ENCODE data around the gene SERPIND1.
A peak's percentile ranks its signal among the peaks of the same experiment; 100 is the strongest.
"Not testable (repeated sequence)": the region's sequence is repeated elsewhere in the genome, so short reads cannot be mapped to it uniquely, and the experiment has no call there.

SERPIND1 gene

GRCh38 chr22:20735356-20736162 lies 38.4 kb upstream of the SERPIND1 start:
- H3K4me3 ChIP-seq (ENCODE audit: insufficient read depth in 1 of 2, low read depth in 1 of 2, low read length in 2 of 2); H3K4ac ChIP-seq (ENCODE audit: low read depth in 1 of 2, low read length in 2 of 2); H3K9ac ChIP-seq (ENCODE audit: low read length); H4K8ac ChIP-seq (ENCODE audit: low read length); H2BK15ac ChIP-seq (ENCODE audit: low read depth, poor library complexity, severe bottlenecking); H3K14ac ChIP-seq (ENCODE audit: low read length in 2 of 2); DNase-seq; H2BK5ac ChIP-seq (ENCODE audit: low read depth, low read length, poor library complexity, severe bottlenecking); H3K23ac ChIP-seq (ENCODE audit: low read length in 2 of 2); H3K18ac ChIP-seq (ENCODE audit: low read depth in 1 of 2, low read length in 2 of 2); H3K27ac ChIP-seq (ENCODE audit: low read length, poor library complexity, severe bottlenecking); H2BK120ac ChIP-seq (ENCODE audit: low read depth, low read length); H2BK12ac ChIP-seq (ENCODE audit: low read length in 2 of 2); H2AK5ac ChIP-seq (ENCODE audit: low read length, severe bottlenecking); H4K91ac ChIP-seq (ENCODE audit: low read length); H3K79me1 ChIP-seq (replicated peaks; ENCODE audit: low read length, poor library complexity, severe bottlenecking); H3K9me3 ChIP-seq (ENCODE audit: control insufficient read depth, low read length); H3K4me1 ChIP-seq (ENCODE audit: control insufficient read depth, insufficient read depth, low read depth, low read length); H3K27me3 ChIP-seq (ENCODE audit: control insufficient read depth in 1 of 2, insufficient read depth in 1 of 2, low read length in 2 of 2); H3K4me2 ChIP-seq (ENCODE audit: low read length, poor library complexity, severe bottlenecking); H2AFZ ChIP-seq (ENCODE audit: low read depth, low read length): not testable (repeated sequence)
- H3K36me3 ChIP-seq (ENCODE audit: control insufficient read depth in 1 of 2, insufficient read depth in 2 of 2, low read depth in 1 of 2, low read length in 2 of 2): peaks cover 16 to 27% of the 10 kb centered on the region in 2 experiments
- WGBS: 100% methylated on average over 3 of the region's 15 CpGs

GRCh38 chr22:20736891-20737290 lies 37.0 kb upstream of the SERPIND1 start:
- not testable (repeated sequence) for H2BK12ac ChIP-seq (ENCODE audit: low read length in 2 of 2); H3K4ac ChIP-seq (ENCODE audit: low read depth in 1 of 2, low read length in 2 of 2); H3K27me3 ChIP-seq (ENCODE audit: control insufficient read depth in 1 of 2, insufficient read depth in 1 of 2, low read length in 2 of 2); H3K14ac ChIP-seq (ENCODE audit: low read length in 2 of 2); H3K4me3 ChIP-seq (ENCODE audit: insufficient read depth in 1 of 2, low read depth in 1 of 2, low read length in 2 of 2); H2AK5ac ChIP-seq (ENCODE audit: low read length, severe bottlenecking); H3K79me1 ChIP-seq (replicated peaks; ENCODE audit: low read length, poor library complexity, severe bottlenecking); H2BK15ac ChIP-seq (ENCODE audit: low read depth, poor library complexity, severe bottlenecking); H2BK5ac ChIP-seq (ENCODE audit: low read depth, low read length, poor library complexity, severe bottlenecking); H3K18ac ChIP-seq (ENCODE audit: low read depth in 1 of 2, low read length in 2 of 2); H2BK120ac ChIP-seq (ENCODE audit: low read depth, low read length); H4K91ac ChIP-seq (ENCODE audit: low read length); H3K23ac ChIP-seq (ENCODE audit: low read length in 2 of 2); H2AFZ ChIP-seq (ENCODE audit: low read depth, low read length); H3K4me2 ChIP-seq (ENCODE audit: low read length, poor library complexity, severe bottlenecking); H4K8ac ChIP-seq (ENCODE audit: low read length); H3K9ac ChIP-seq (ENCODE audit: low read length); H3K4me1 ChIP-seq (ENCODE audit: control insufficient read depth, insufficient read depth, low read depth, low read length); DNase-seq; H3K27ac ChIP-seq (ENCODE audit: low read length, poor library complexity, severe bottlenecking)
- WGBS: 100% methylated on average over 3 of the region's 3 CpGs
- Histone ChIP-seq H3K36me3 (ENCODE audit: control insufficient read depth in 1 of 2, insufficient read depth in 2 of 2, low read depth in 1 of 2, low read length in 2 of 2) (peaks cover 21 to 36% of the 10 kb centered on the region in 2 experiments), H3K9me3 (ENCODE audit: control insufficient read depth, low read length) (peaks cover 12% of the 10 kb centered on the region)

DNA sequence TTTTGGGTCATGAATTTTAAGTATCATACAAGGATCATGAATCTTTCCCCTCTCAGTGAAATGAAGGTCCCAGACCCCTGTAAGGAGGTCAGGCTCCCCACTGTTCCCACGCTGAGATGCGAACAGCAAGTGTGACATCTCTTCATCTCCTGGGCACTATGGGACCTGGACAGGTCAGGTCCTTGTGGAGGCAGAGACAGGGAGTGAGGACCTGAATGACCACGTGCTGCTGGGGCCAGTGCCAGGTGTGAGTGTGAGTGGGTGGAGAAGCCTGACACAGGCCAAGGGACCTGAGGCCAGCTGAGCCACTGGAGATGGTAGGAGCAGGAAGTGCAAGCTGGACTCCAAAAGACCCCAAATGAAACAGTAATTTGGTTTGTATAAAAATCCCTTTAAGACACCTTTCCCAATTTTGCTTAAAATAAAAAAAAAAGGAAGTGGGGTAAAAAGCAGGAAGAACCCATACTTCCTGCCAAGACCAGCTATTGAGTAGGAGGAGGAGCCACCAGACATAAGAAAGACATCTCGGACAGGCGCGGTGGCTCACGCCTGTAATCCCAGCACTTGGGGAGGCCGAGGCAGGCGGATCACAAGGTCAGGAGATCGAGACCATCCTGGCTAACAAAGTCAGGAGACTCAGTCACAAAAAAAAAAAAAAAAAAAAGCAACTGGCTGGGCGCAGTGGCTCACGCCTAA lies 35.4 kb upstream of the SERPIND1 start:
- Histone ChIP-seq H3K4me3 (ENCODE audit: insufficient read depth in 1 of 2, low read depth in 1 of 2, low read length in 2 of 2) (no peak overlapping the region), H3K14ac (ENCODE audit: low read length in 2 of 2) (no peak overlapping the region)

DNA sequence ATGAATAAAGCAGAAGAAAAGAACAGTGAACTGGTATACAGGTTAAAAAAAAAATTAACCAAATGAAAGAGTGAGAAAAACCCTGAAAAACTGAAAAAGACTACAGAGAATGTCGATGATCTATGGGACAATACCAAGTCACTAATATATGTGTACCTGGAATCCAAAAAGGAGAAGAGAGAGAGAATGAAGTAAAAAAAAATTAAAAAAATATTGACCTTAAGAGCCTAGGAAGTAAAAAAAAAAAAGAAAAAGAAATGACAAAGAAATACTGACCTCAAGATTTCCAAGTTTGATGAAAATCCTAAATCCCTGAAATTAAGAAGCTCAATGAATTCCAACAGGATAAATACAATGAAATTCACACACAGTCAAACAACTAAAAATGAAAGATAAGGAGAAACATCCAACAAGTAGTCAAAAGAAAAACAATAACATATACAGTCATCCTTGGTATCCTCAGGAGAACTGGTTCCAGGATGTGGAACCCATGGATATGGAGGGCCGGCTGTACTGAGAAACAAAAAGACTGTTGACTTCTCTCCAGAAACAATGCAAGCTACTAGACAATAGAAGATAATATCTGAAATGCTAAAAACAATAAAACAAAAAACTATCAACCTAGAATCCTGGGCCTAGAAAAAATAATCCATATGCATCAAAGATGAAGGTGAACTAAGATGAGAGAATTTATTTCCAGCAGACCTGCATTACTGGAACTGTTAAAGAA lies 33.5 kb upstream of the SERPIND1 start:
- peak; percentile 2 for DNase-seq
- Histone ChIP-seq H3K36me3 (ENCODE audit: control insufficient read depth in 1 of 2, insufficient read depth in 2 of 2, low read depth in 1 of 2, low read length in 2 of 2) (peaks cover 46 to 60% of the 10 kb centered on the region in 2 experiments), H3K9me3 (ENCODE audit: control insufficient read depth, low read length) (peaks cover 12% of the 10 kb centered on the region), H3K18ac (ENCODE audit: low read depth in 1 of 2, low read length in 2 of 2) (no peak overlapping the region), H3K23ac (ENCODE audit: low read length in 2 of 2) (no peak overlapping the region), H3K4me2 (ENCODE audit: low read length, poor library complexity, severe bottlenecking) (no peak overlapping the region), H2AK5ac (ENCODE audit: low read length, severe bottlenecking) (no peak overlapping the region), H4K8ac (ENCODE audit: low read length) (no peak overlapping the region), H3K4me3 (ENCODE audit: insufficient read depth in 1 of 2, low read depth in 1 of 2, low read length in 2 of 2) (no peak overlapping the region), H2BK120ac (ENCODE audit: low read depth, low read length) (no peak overlapping the region), H3K9ac (ENCODE audit: low read length) (no peak overlapping the region), H3K4ac (ENCODE audit: low read depth in 1 of 2, low read length in 2 of 2) (no peak overlapping the region), H3K14ac (ENCODE audit: low read length in 2 of 2) (no peak overlapping the region), H2AFZ (ENCODE audit: low read depth, low read length) (no peak overlapping the region), H2BK15ac (ENCODE audit: low read depth, poor library complexity, severe bottlenecking) (no peak overlapping the region), H3K27me3 (ENCODE audit: control insufficient read depth in 1 of 2, insufficient read depth in 1 of 2, low read length in 2 of 2) (no peaks in the 10 kb centered on the region), H2BK12ac (ENCODE audit: low read length in 2 of 2) (no peak overlapping the region), H3K79me1 (replicated peaks; ENCODE audit: low read length, poor library complexity, severe bottlenecking) (peaks cover 4% of the 10 kb centered on the region), H3K4me1 (ENCODE audit: control insufficient read depth, insufficient read depth, low read depth, low read length) (no peaks in the 10 kb centered on the region), H4K91ac (ENCODE audit: low read length) (no peak overlapping the region), H3K27ac (ENCODE audit: low read length, poor library complexity, severe bottlenecking) (no peak overlapping the region), H2BK5ac (ENCODE audit: low read depth, low read length, poor library complexity, severe bottlenecking) (no peak overlapping the region)
- WGBS: no CpG with 5 or more reads among the region's 2 CpGs

More for the DNA sequence above, 35.4 kb upstream of the SERPIND1 start:
- Histone ChIP-seq H3K27ac (ENCODE audit: low read length, poor library complexity, severe bottlenecking) (no peak overlapping the region), H2BK12ac (ENCODE audit: low read length in 2 of 2) (no peak overlapping the region), H3K27me3 (ENCODE audit: control insufficient read depth in 1 of 2, insufficient read depth in 1 of 2, low read length in 2 of 2) (no peaks in the 10 kb centered on the region), H2BK15ac (ENCODE audit: low read depth, poor library complexity, severe bottlenecking) (no peak overlapping the region), H3K9ac (ENCODE audit: low read length) (no peak overlapping the region), H2BK5ac (ENCODE audit: low read depth, low read length, poor library complexity, severe bottlenecking) (no peak overlapping the region), H2BK120ac (ENCODE audit: low read depth, low read length) (no peak overlapping the region), H3K23ac (ENCODE audit: low read length in 2 of 2) (no peak overlapping the region), H4K91ac (ENCODE audit: low read length) (no peak overlapping the region), H4K8ac (ENCODE audit: low read length) (no peak overlapping the region), H3K36me3 (ENCODE audit: control insufficient read depth in 1 of 2, insufficient read depth in 2 of 2, low read depth in 1 of 2, low read length in 2 of 2) (peaks cover 35 to 45% of the 10 kb centered on the region in 2 experiments), H3K4me2 (ENCODE audit: low read length, poor library complexity, severe bottlenecking) (no peak overlapping the region), H3K4ac (ENCODE audit: low read depth in 1 of 2, low read length in 2 of 2) (no peak overlapping the region), H2AK5ac (ENCODE audit: low read length, severe bottlenecking) (no peak overlapping the region), H3K4me1 (ENCODE audit: control insufficient read depth, insufficient read depth, low read depth, low read length) (no peaks in the 10 kb centered on the region), H3K9me3 (ENCODE audit: control insufficient read depth, low read length) (peaks cover 12% of the 10 kb centered on the region), H2AFZ (ENCODE audit: low read depth, low read length) (no peak overlapping the region), H3K79me1 (replicated peaks; ENCODE audit: low read length, poor library complexity, severe bottlenecking) (peaks cover 4% of the 10 kb centered on the region), H3K18ac (ENCODE audit: low read depth in 1 of 2, low read length in 2 of 2) (no peak overlapping the region)
- WGBS: 97% methylated on average over 12 of the region's 12 CpGs
- no peak for DNase-seq

Data from mesenchymal stem cell (in vitro differentiated cells and primary cell).